A673 (cell line): ENCODE results near the gene SEC14L6. TPM values are rescaled to one million over a fixed set of nuclear protein-coding genes. Genes with fewer than 3 reads are reported as not detected.
"Not testable (repeated sequence)": the region's sequence is repeated elsewhere in the genome, so short reads cannot be mapped to it uniquely, and the experiment has no call there.

Experiments
- BruUV-seq: library from RNA; stranded (reverse); fragments of 400-500 nt; replicated peaks from 2 replicates; lab custom pipeline; 2021; lab: Mats Ljungman, UMichigan
- CTCF ChIA-PET: fragments of 300-600 bp; sonication (Branson Sonifier 250); formaldehyde crosslinking; loops from one replicate; lab custom pipeline; 2022; ENCODE audit warnings: antibody characterized with exemption; lab: Charles Lee
- POLR2A ChIA-PET: fragments of 300-600 bp; sonication (Branson Sonifier 250); formaldehyde crosslinking; loops from one replicate; lab custom pipeline; 2022; ENCODE audit warnings: antibody characterized with exemption; ENCODE audit not compliant: low non-redundant PET; lab: Charles Lee
- DNase-seq: peaks from one replicate; pipeline ENCODE4 v3.0.0-alpha.2; 2015; ENCODE audit warnings: low spot score
- H3K27ac ChIP-seq: fragments of 200-600 bp; sonication (generic); 2 replicates; pipeline ENCODE4 v1.5.1; 2016; ENCODE audit warnings: mixed run types, low read depth, mild to moderate bottlenecking, mixed read lengths, antibody characterized with exemption, low read length; ENCODE audit not compliant: poor library complexity, severe bottlenecking
- H3K27me3 ChIP-seq: fragments of 200-600 bp; sonication (generic); replicated peaks from 2 replicates; pipeline ENCODE4 v1.6.1; 2017; ENCODE audit warnings: mixed run types, low read depth, mild to moderate bottlenecking, mixed read lengths, antibody characterized with exemption, low read length; ENCODE audit not compliant: insufficient read depth, poor library complexity
- H3K36me3 ChIP-seq: fragments of 200-600 bp; sonication (generic); 2 replicates; pipeline ENCODE4 v1.6.1; 2016; ENCODE audit warnings: mixed run types, mild to moderate bottlenecking, mixed read lengths, antibody characterized with exemption, low read length; ENCODE audit not compliant: insufficient read depth, poor library complexity, severe bottlenecking
- H3K4me1 ChIP-seq: fragments of 200-600 bp; sonication (generic); 2 replicates; pipeline ENCODE4 v1.6.1; 2017; ENCODE audit warnings: mixed run types, mild to moderate bottlenecking, mixed read lengths, antibody characterized with exemption, low read length; ENCODE audit not compliant: insufficient read depth, poor library complexity, severe bottlenecking
- H3K4me3 ChIP-seq: fragments of 200-600 bp; sonication (generic); 2 replicates; pipeline ENCODE4 v1.5.1; 2016; ENCODE audit warnings: low read depth, mixed run types, mild to moderate bottlenecking, mixed read lengths, low read length; ENCODE audit not compliant: poor library complexity, severe bottlenecking
- H3K9me3 ChIP-seq: fragments of 200-600 bp; sonication (generic); 2 replicates; pipeline ENCODE4 v1.6.1; 2016; ENCODE audit warnings: mixed run types, low read depth, mild to moderate bottlenecking, mixed read lengths, antibody characterized with exemption, low read length; ENCODE audit not compliant: poor library complexity, severe bottlenecking
- CTCF ChIP-seq: fragments of 300-800, 200-600 bp; sonication (generic); conservative IDR thresholded peaks from 2 replicates; pipeline ENCODE4 v1.5.1; 2017; ENCODE audit warnings: low read depth, mild to moderate bottlenecking, antibody characterized with exemption, low read length, moderate library complexity, mixed read lengths
- EZH2 ChIP-seq: fragments of 200-600 bp; sonication (generic); IDR thresholded peaks from 2 replicates; pipeline ENCODE4 v1.6.1; 2017; ENCODE audit warnings: borderline replicate concordance, low read depth, mild to moderate bottlenecking, mixed read lengths, antibody characterized with exemption, low read length; ENCODE audit not compliant: poor library complexity, severe bottlenecking
- intact Hi-C: fragments of 100-400 bp; cut with micrococcal nuclease; formaldehyde crosslinking; loops from one replicate; pipeline ENCODE4 v1.10.0; 2022; ENCODE audit not compliant: unreplicated experiment
- total RNA-seq: library from RNA; stranded (reverse); gene quantifications from 2 replicates; pipeline ENCODE4 v1.2.3, GENCODE V29; 2021

The SEC14L6 gene
- total RNA-seq, 1 experiment from 2014 or later, result not detected

GRCh38 chr22:30561402-30562189 is 15.1 kb upstream of the SEC14L6 start:
- Histone ChIP-seq H3K4me1 (no peaks in the 10 kb centered on the region), H3K9me3 (no peaks in the 10 kb centered on the region), H3K27ac (no peak overlapping the region), H3K36me3 (no peaks in the 10 kb centered on the region), H3K4me3 (no peak overlapping the region), H3K27me3 (no peaks in the 10 kb centered on the region)
- no TSS peak for BruUV-seq
- intact Hi-C loops, result no loop called here
- CTCF ChIA-PET, result no interaction called here
- POLR2A ChIA-PET, result no interaction called here
- peak; percentile 32 for DNase-seq
- TF ChIP-seq CTCF (no peak), EZH2 (no peak)

- not testable (repeated sequence) for BruUV-seq
These were observed 14.2 kb upstream of the SEC14L6 start for GRCh38 chr22:30560643-30561202.

GRCh38 chr22:30559889-30560288 is 13.3 kb upstream of the SEC14L6 start:
- intact Hi-C loops, result no loop called here
- no peak for TF ChIP-seq EZH2
- ChIA-PET CTCF (no interaction called here), POLR2A (no interaction called here)
- DNase-seq, result no peak
- H3K27me3 ChIP-seq, result no peaks in the 10 kb centered on the region
- BruUV-seq, result no TSS peak
- H3K27ac ChIP-seq, result no peak overlapping the region
- H3K9me3 ChIP-seq, result no peaks in the 10 kb centered on the region
- H3K36me3 ChIP-seq, result no peaks in the 10 kb centered on the region
- no peak overlapping the region for H3K4me3 ChIP-seq
- H3K4me1 ChIP-seq, result no peaks in the 10 kb centered on the region

More at GRCh38 chr22:30560643-30561202, 14.2 kb upstream of the SEC14L6 start:
- DNase-seq, H3K9me3 ChIP-seq, H3K4me1 ChIP-seq, intact Hi-C loops, H3K27ac ChIP-seq, CTCF ChIA-PET, H3K27me3 ChIP-seq, H3K36me3 ChIP-seq, H3K4me3 ChIP-seq, POLR2A ChIA-PET: not testable (repeated sequence)
- TF ChIP-seq CTCF, result 0 out of 2 replicates have a peak, but pooled peaks have one; percentile 22
